B cell (primary cell): ENCODE data around the gene CASZ1. TPM values are rescaled to one million over a fixed set of nuclear protein-coding genes. Genes with fewer than 3 reads are reported as not detected.

Experiments used
- ATAC-seq: fragments of 200-7000 bp; cut with Tn5 transposase; one replicate; pipeline ENCODE4 v1.10.0; 2021; ENCODE audit warnings: low read depth, mild to moderate bottlenecking, moderate number of reproducible peaks, moderate library complexity
- CTCF ChIA-PET: fragments of 350-600 bp; sonication (Branson Sonifier 250); formaldehyde crosslinking; loops from one replicate; lab custom pipeline; 2021; ENCODE audit warnings: antibody characterized with exemption, inconsistent platforms; lab: Charles Lee
- POLR2A ChIA-PET: fragments of 350-600 bp; sonication (Branson Sonifier 250); formaldehyde crosslinking; loops from one replicate; lab custom pipeline; 2021; ENCODE audit warnings: antibody characterized with exemption; lab: Charles Lee
- DNase-seq: peaks from one replicate; pipeline ENCODE4 v3.0.0; 2013
- H2AFZ ChIP-seq: 2 replicates; pipeline ENCODE4 v1.6.1; 2012; ENCODE audit warnings: mild to moderate bottlenecking, low read depth, low read length; ENCODE audit not compliant: insufficient read depth, poor library complexity, severe bottlenecking
- H3K27ac ChIP-seq, 2 donors: 1 replicate in 1 of 2; 2 replicates in 1 of 2; pipeline ENCODE4 v1.5.1; 2012 to 2013; ENCODE audit warnings: low read length in 2 of 2, mild to moderate bottlenecking in 2 of 2, moderate library complexity in 1 of 2
- H3K27me3 ChIP-seq, 4 experiments: fragments of 200-600 bp in 1 of 4; sonication (generic) in 1 of 4; replicated peaks in 1 of 4; 1 replicate in 2 of 4; 2 replicates in 2 of 4; pipeline versions ENCODE4 v1.6.1 to v1.7.0; 2013 to 2016; ENCODE audit warnings: low read length in 3 of 4, mild to moderate bottlenecking in 2 of 4, mixed read lengths in 1 of 4, moderate library complexity in 1 of 4; ENCODE audit not compliant: insufficient read depth in 4 of 4, control insufficient read depth in 3 of 4; ENCODE audit errors: control extremely low read depth in 1 of 4
- H3K36me3 ChIP-seq, 2 experiments: replicated peaks in 1 of 2; 1 replicate in 1 of 2; 2 replicates in 1 of 2; pipeline versions ENCODE4 v1.6.1 to v1.7.1; 2013; ENCODE audit warnings: low read length in 1 of 2; ENCODE audit not compliant: insufficient read depth in 2 of 2, control insufficient read depth in 1 of 2; ENCODE audit errors: control extremely low read depth in 1 of 2, extremely low read depth in 1 of 2
- H3K4me1 ChIP-seq, 2 donors: fragments of 200-600 bp in 1 of 2; sonication (generic) in 1 of 2; 1 replicate in 1 of 2; 2 replicates in 1 of 2; pipeline versions ENCODE4 v1.5.1 to v1.6.1; 2013 to 2017; ENCODE audit warnings: low read length in 2 of 2; ENCODE audit not compliant: control insufficient read depth in 2 of 2, insufficient read depth in 2 of 2
- H3K4me2 ChIP-seq: replicated peaks from 2 replicates; pipeline ENCODE3; 2012; ENCODE audit warnings: mild to moderate bottlenecking, low read depth, low read length; ENCODE audit not compliant: poor library complexity, severe bottlenecking
- H3K4me3 ChIP-seq, 5 experiments: fragments of 200-600 bp in 1 of 5; sonication (generic) in 1 of 5; 1 replicate in 3 of 5; 2 replicates in 2 of 5; pipeline versions ENCODE4 v1.5.1 to v1.7.0; 2011 to 2016; ENCODE audit warnings: low read length in 4 of 5, mild to moderate bottlenecking in 4 of 5, low read depth in 2 of 5, control low read depth in 1 of 5, moderate library complexity in 1 of 5; ENCODE audit not compliant: insufficient read depth in 1 of 5; ENCODE audit errors: control extremely low read depth in 1 of 5, extremely low read depth in 1 of 5
- H3K79me2 ChIP-seq: fragments of 200-600 bp; sonication (generic); one replicate; pipeline ENCODE4 v1.6.0; 2016; ENCODE audit warnings: low read length; ENCODE audit not compliant: control insufficient read depth, insufficient read depth
- H3K9ac ChIP-seq: fragments of 200-600 bp; sonication (generic); 2 replicates; pipeline ENCODE4 v1.6.1; 2017; ENCODE audit warnings: mild to moderate bottlenecking, low read length, moderate library complexity
- H3K9me3 ChIP-seq, 3 donors: one replicate each; pipeline versions ENCODE4 v1.6.1 to v1.7.1; 2013; ENCODE audit warnings: low read length in 2 of 3; ENCODE audit not compliant: control insufficient read depth in 2 of 3, insufficient read depth in 1 of 3; ENCODE audit errors: control extremely low read depth in 1 of 3
- H4K20me1 ChIP-seq: 2 replicates; pipeline ENCODE4 v1.6.0; 2012; ENCODE audit warnings: mild to moderate bottlenecking, low read length; ENCODE audit not compliant: insufficient read depth, control insufficient read depth, poor library complexity, severe bottlenecking
- H3K27ac Mint-ChIP-seq: one replicate; pipeline ENCODE4 v1.8.0; 2021; ENCODE audit warnings: mixed read lengths
- H3K27me3 Mint-ChIP-seq: one replicate; pipeline ENCODE4 v1.8.0; 2021; ENCODE audit warnings: mixed read lengths
- H3K4me1 Mint-ChIP-seq: one replicate; pipeline ENCODE4 v1.8.0; 2021; ENCODE audit warnings: mixed read lengths
- H3K4me3 Mint-ChIP-seq: one replicate; pipeline ENCODE4 v1.8.0; 2021; ENCODE audit warnings: mixed read lengths
- H3K9me3 Mint-ChIP-seq: one replicate; pipeline ENCODE4 v1.8.0; 2022; ENCODE audit warnings: mixed read lengths; ENCODE audit not compliant: insufficient read depth
- CTCF ChIP-seq: fragments of 200-600 bp; IDR thresholded peaks from one replicate; pipeline ENCODE4 v1.8.0; 2022; ENCODE audit warnings: antibody characterized with exemption, mild to moderate bottlenecking
- EZH2 ChIP-seq: IDR thresholded peaks from 2 replicates; pipeline ENCODE4 v1.6.1; 2012; ENCODE audit warnings: borderline replicate concordance, low read depth, mild to moderate bottlenecking, moderate library complexity, low read length; ENCODE audit not compliant: insufficient read depth, poor library complexity, severe bottlenecking
- WGBS: methylation state at CpG from one replicate; pipeline ENCODE4 v1.1.5; 2013; ENCODE audit warnings: missing lambda C conversion rate; ENCODE audit not compliant: insufficient coverage; 5-methylcytosine and 5-hydroxymethylcytosine counted together
- intact Hi-C: fragments of 100-400 bp; cut with micrococcal nuclease; formaldehyde crosslinking; loops from one replicate; pipeline ENCODE4 v1.10.0; 2022
- polyA plus RNA-seq: library from polyadenylated mRNA; depleted of rRNA; stranded (reverse); fragments of >200 nt; gene quantifications from 2 replicates; pipeline ENCODE4 v1.2.3, GENCODE V29; 2012
- total RNA-seq, 2 donors: library from RNA; stranded (reverse); fragments of 120-200 nt in 1 of 2; gene quantifications; 1 replicate in 1 of 2; 2 replicates in 1 of 2; pipeline versions ENCODE4 v1.2.3 to v1.2.4, GENCODE V29; 2013 to 2022

CASZ1 gene
- total and polyA plus RNA-seq, 2 donors (not counting 1 experiment from before 2014, with no cell fraction given) = 9.5 to 27.2 TPM

- H3K27ac ChIP-seq = no peak overlapping the region
- H4K20me1 ChIP-seq = peaks cover 3% of the 10 kb centered on the region
- DNase-seq (no peak), ATAC-seq (no peak)
- Mint-ChIP-seq H3K27ac (no peak overlapping the region), H3K27me3 (no peaks in the 10 kb centered on the region), H3K9me3 (no peaks in the 10 kb centered on the region), H3K4me1 (peaks cover 5% of the 10 kb centered on the region), H3K4me3 (no peak overlapping the region)
- H3K79me2 ChIP-seq = no peaks in the 10 kb centered on the region
- no peaks in the 10 kb centered on the region for H3K27me3 ChIP-seq
- WGBS = 99% methylated on average over 12 of the region's 13 CpGs
- CTCF ChIA-PET = no interaction called here
- POLR2A ChIA-PET = no interaction called here
- TF ChIP-seq CTCF (no peak), EZH2 (no peak)
- H2AFZ ChIP-seq = no peak overlapping the region
- no peak overlapping the region for H3K4me2 ChIP-seq
- H3K36me3 ChIP-seq = peaks cover 0 to 13% of the 10 kb centered on the region in 2 experiments
- no peak overlapping the region for H3K9ac ChIP-seq
- intact Hi-C loops = no loop called here
- no peak overlapping the region for H3K4me3 ChIP-seq
- H3K9me3 ChIP-seq = no peaks in the 10 kb centered on the region
- H3K4me1 ChIP-seq = no peaks in the 10 kb centered on the region
These were observed 198.7 kb downstream of the CASZ1 start for GRCh38 chr1:10597492-10598388.

- Mint-ChIP-seq H3K9me3 (no peaks in the 10 kb centered on the region), H3K27ac (no peak overlapping the region), H3K4me3 (no peak overlapping the region), H3K27me3 (no peaks in the 10 kb centered on the region), H3K4me1 (peaks cover 5% of the 10 kb centered on the region)
- ChIA-PET POLR2A (no interaction called here), CTCF (no interaction called here)
- DNase-seq (no peak), ATAC-seq (no peak)
- H3K4me1 ChIP-seq = no peaks in the 10 kb centered on the region
- 97% methylated on average over 3 of the region's 6 CpGs for WGBS
- H3K9ac ChIP-seq = no peak overlapping the region
- no peak overlapping the region for H3K4me3 ChIP-seq
- H4K20me1 ChIP-seq = peaks cover 3% of the 10 kb centered on the region
- H3K27ac ChIP-seq = no peak overlapping the region
- TF ChIP-seq EZH2 (no peak), CTCF (no peak)
- H2AFZ ChIP-seq = no peak overlapping the region
- H3K36me3 ChIP-seq = peaks cover 0 to 10% of the 10 kb centered on the region in 2 experiments
- H3K79me2 ChIP-seq = no peaks in the 10 kb centered on the region
- H3K4me2 ChIP-seq = no peak overlapping the region
- no peaks in the 10 kb centered on the region for H3K9me3 ChIP-seq
- intact Hi-C loops = no loop called here
- H3K27me3 ChIP-seq = no peaks in the 10 kb centered on the region
These were observed 199.7 kb downstream of the CASZ1 start for GRCh38 chr1:10596780-10597179.
